Transverse colon (tissue), 4 donors: ENCODE data around the gene B3GALT5. TPM values are rescaled to one million over a fixed set of nuclear protein-coding genes. Genes with fewer than 3 reads are reported as not detected.

Source experiments
- DNase-seq: peaks from one replicate; pipeline ENCODE4 v3.0.0-alpha.2; 2019
- H3K27ac ChIP-seq, 4 donors: fragments of 200-600 bp; sonication (generic); 2 replicates each; pipeline ENCODE4 v1.5.1; 2016 to 2018; ENCODE audit warnings: inconsistent platforms in 4 of 4
- H3K27me3 ChIP-seq: fragments of 200-600 bp; sonication (generic); 2 replicates; pipeline ENCODE4 v1.5.1; 2017; ENCODE audit warnings: inconsistent platforms
- H3K36me3 ChIP-seq, 4 donors: fragments of 200-600 bp; sonication (generic); 2 replicates each; pipeline ENCODE4 v1.5.1; 2017 to 2019; ENCODE audit warnings: inconsistent platforms in 4 of 4
- H3K4me1 ChIP-seq, 4 donors: fragments of 200-600 bp; sonication (generic); 2 replicates each; pipeline ENCODE4 v1.5.1; 2017 to 2020; ENCODE audit warnings: inconsistent platforms in 4 of 4
- H3K4me3 ChIP-seq, 4 donors: fragments of 200-600 bp; sonication (generic); 1 replicate in 1 of 4; 2 replicates in 3 of 4; pipeline versions ENCODE4 v1.5.1 to v1.6.1; 2017 to 2019; ENCODE audit warnings: inconsistent platforms in 4 of 4
- H3K9me3 ChIP-seq, 2 donors: fragments of 200-600 bp; sonication (generic); 2 replicates each; pipeline ENCODE4 v1.5.1; 2017 to 2019; ENCODE audit warnings: inconsistent platforms in 2 of 2
- CTCF ChIP-seq, 5 experiments: fragments of 200-600 bp in 3 of 5; fragments of 450-650 bp in 2 of 5; sonication (generic) in 3 of 5; IDR thresholded peaks; 1 replicate in 2 of 5; 2 replicates in 3 of 5; pipeline ENCODE4 v1.5.1; 2016 to 2017; ENCODE audit warnings: antibody characterized with exemption in 5 of 5, inconsistent platforms in 3 of 5, mild to moderate bottlenecking in 2 of 5, moderate library complexity in 1 of 5
- EP300 ChIP-seq: sonication (generic); formaldehyde crosslinking; IDR thresholded peaks from one replicate; pipeline ENCODE4 v1.6.1; 2017; ENCODE audit warnings: antibody characterized with exemption, low read depth
- POLR2A ChIP-seq: fragments of 450-650 bp; IDR thresholded peaks from one replicate; pipeline ENCODE4 v1.6.1; 2016; ENCODE audit warnings: antibody characterized with exemption, mild to moderate bottlenecking, moderate library complexity
- POLR2AphosphoS5 ChIP-seq, 3 donors: sonication (generic); formaldehyde crosslinking; IDR thresholded peaks; one replicate each; pipeline ENCODE4 v1.6.1; 2016; ENCODE audit warnings: antibody characterized with exemption in 3 of 3
- WGBS, 2 donors: methylation state at CpG; one replicate each; pipeline ENCODE4 v1.1.5; 2018; ENCODE audit warnings: low coverage in 1 of 2; 5-methylcytosine and 5-hydroxymethylcytosine counted together
- in situ Hi-C, 4 donors: fragments of 200-750 bp; cut with MboI; loops; one replicate each; pipeline versions ENCODE4 v1.15.0 to v1.15.1; 2017; ENCODE audit warnings: low sequenced_read_pairs in 3 of 4, low pct_ligation_motif_present in 1 of 4, low pct_unique_long_range_greater_than_20kb in 1 of 4
- intact Hi-C: fragments of 100-400 bp; cut with DNase I; formaldehyde crosslinking; loops from one replicate; pipeline ENCODE4 v1.15.1; 2023; ENCODE audit warnings: low total_unique reads
- total RNA-seq, 4 donors: library from RNA; depleted of rRNA; stranded (reverse); fragments of >200 nt; gene quantifications; one replicate each; pipeline ENCODE4 v1.1.0, GENCODE V29; 2016

The B3GALT5 gene
- total RNA-seq, 4 donors from 2014 or later = 31.4 to 81.9 (median 44.0) TPM

- in situ Hi-C loops = no loop called here
- TF ChIP-seq CTCF (IDR thresholded peaks at IDR 0.05) = no peak
- TF ChIP-seq EP300 = no peak
- TF ChIP-seq POLR2AphosphoS5 (IDR thresholded peaks at IDR 0.05) = no peak
- no peak for TF ChIP-seq POLR2A
- Histone ChIP-seq H3K9me3 (no peaks in the 10 kb centered on the region), H3K4me3 (no peak overlapping the region), H3K36me3 (no peaks in the 10 kb centered on the region), H3K4me1 (peaks cover 0 to 9% (median 0%) of the 10 kb centered on the region in 4 donors), H3K27me3 (no peaks in the 10 kb centered on the region), H3K27ac (no peak overlapping the region)
- WGBS, 2 donors = 83% methylated on average over 7 of the region's 7 CpGs; no CpG with 5 or more reads in 1 of the 2 donors
- intact Hi-C loops = no loop called here
- DNase-seq = no peak
Measured at GRCh38 chr21:39712273-39712672, 99.5 kb downstream of the B3GALT5 start.

- Histone ChIP-seq H3K9me3 (no peaks in the 10 kb centered on the region), H3K27me3 (no peaks in the 10 kb centered on the region), H3K4me3 (no peak overlapping the region), H3K4me1 (peaks cover 0 to 9% (median 0%) of the 10 kb centered on the region in 4 donors), H3K36me3 (no peaks in the 10 kb centered on the region), H3K27ac (no peak overlapping the region)
- in situ Hi-C loops (no loop called here), intact Hi-C loops (no loop called here)
- TF ChIP-seq CTCF (IDR thresholded peaks at IDR 0.05) = peak in 3 of 5 experiments; percentile 11 to 55 (median 36)
- TF ChIP-seq POLR2AphosphoS5 (IDR thresholded peaks at IDR 0.05) = no peak
- no peak for TF ChIP-seq POLR2A
- 52 to 100% methylated on average over 1 to 3 of the region's 3 CpGs for WGBS, 2 donors
- DNase-seq = peak; percentile 29
Measured at GRCh38 chr21:39712976-39713375, 100.2 kb downstream of the B3GALT5 start.

- intact Hi-C loops (no loop called here), in situ Hi-C loops (no loop called here)
- WGBS, 2 donors = 82 to 85% methylated on average over 5 to 7 of the region's 7 CpGs
- Histone ChIP-seq H3K27me3 (no peaks in the 10 kb centered on the region), H3K4me1 (peaks cover 0 to 9% (median 0%) of the 10 kb centered on the region in 4 donors), H3K4me3 (no peak overlapping the region), H3K9me3 (no peaks in the 10 kb centered on the region), H3K36me3 (no peaks in the 10 kb centered on the region), H3K27ac (no peak overlapping the region)
- DNase-seq = no peak
- TF ChIP-seq CTCF (IDR thresholded peaks at IDR 0.05) (no peak), POLR2A (no peak), POLR2AphosphoS5 (IDR thresholded peaks at IDR 0.05) (no peak), EP300 (no peak)
Measured at GRCh38 chr21:39713905-39714304, 101.2 kb downstream of the B3GALT5 start.

- Histone ChIP-seq H3K4me3 (no peak overlapping the region), H3K4me1 (peaks cover 0 to 9% (median 0%) of the 10 kb centered on the region in 4 donors), H3K9me3 (no peaks in the 10 kb centered on the region), H3K27ac (no peak overlapping the region), H3K36me3 (no peaks in the 10 kb centered on the region), H3K27me3 (no peaks in the 10 kb centered on the region)
- no peak for DNase-seq
- in situ Hi-C loops = no loop called here
- WGBS, 2 donors = 52 to 88% methylated on average over 1 of the region's 1 CpG
- TF ChIP-seq CTCF (IDR thresholded peaks at IDR 0.05) = no peak
- no peak for TF ChIP-seq POLR2AphosphoS5 (IDR thresholded peaks at IDR 0.05)
- no peak for TF ChIP-seq EP300
- TF ChIP-seq POLR2A = no peak
- intact Hi-C loops = no loop called here
Measured at GRCh38 chr21:39714331-39714730, 101.6 kb downstream of the B3GALT5 start.
